ENCODE results near the gene RBM8A. TPM values are rescaled to one million over a fixed set of nuclear protein-coding genes. Genes with fewer than 3 reads are reported as not detected.
A peak's percentile ranks its signal among the peaks of the same experiment; 100 is the strongest.

Gene RBM8A
- total RNA-seq, 4 donors from 2014 or later, result 155 to 229 (median 200) TPM

GRCh38 chr1:145918144-145918991, 8.9 kb downstream of the RBM8A start, which contains the start of gene PEX11B:
Gene PEX11B (minus strand): TSS chr1:145918717. CDS start chr1:145918688, 29 bp downstream.
- intact Hi-C loops (cut with DNase I), result loop anchor here (5.0 kb wide), 1 partner anchor 44 kb away; the partner anchor contains the start of genes ANKRD34A and POLR3GL
- Histone ChIP-seq H3K27ac (peak within 1 kb of the TSS; percentile 81 to 93 (median 92)), H3K4me1 (peaks cover 12 to 34% (median 20%) of the 10 kb centered on the region in 3 donors), H3K27me3 (no peaks in the 10 kb centered on the region), H3K4me3 (peak within 1 kb of the TSS; percentile 52 to 91 (median 85)), H3K9me3 (no peaks in the 10 kb centered on the region), H3K36me3 (peaks cover 0 to 59% (median 8%) of the 10 kb centered on the region in 3 donors)
- DNase-seq, result peak; percentile 74
- WGBS, 2 donors, result 0 to 1% methylated on average over 31 to 38 of the region's 51 CpGs
- TF ChIP-seq CTCF (IDR thresholded peaks at IDR 0.05) (peak in 1 of 6 experiments; percentile 18), POLR2A (IDR thresholded peaks at IDR 0.05) (peak in 1 of 4 donors; percentile 67)

GRCh38 chr1:145917595-145917994, 9.7 kb downstream of the RBM8A start:
- WGBS, 2 donors, result 38 to 59% methylated on average over 5 of the region's 5 CpGs
- intact Hi-C loops (cut with DNase I), result loop anchor here (5.0 kb wide), 1 partner anchor 45 kb away; the partner anchor contains the start of genes ANKRD34A and POLR3GL
- H3K27ac ChIP-seq, result peak overlapping the region in 3 of 4 donors; percentile 81 to 93 (median 92)

GRCh38 chr1:145916745-145917144, 10.5 kb downstream of the RBM8A start:
- TF ChIP-seq CTCF (IDR thresholded peaks at IDR 0.05) (no peak), POLR2A (IDR thresholded peaks at IDR 0.05) (no peak)
- Histone ChIP-seq H3K27me3 (no peaks in the 10 kb centered on the region), H3K27ac (peak overlapping the region in 3 of 4 donors; percentile 81 to 93 (median 92)), H3K9me3 (no peaks in the 10 kb centered on the region), H3K36me3 (peaks cover 5 to 59% (median 16%) of the 10 kb centered on the region in 3 donors), H3K4me1 (peaks cover 12 to 34% (median 20%) of the 10 kb centered on the region in 3 donors), H3K4me3 (no peak overlapping the region)
- intact Hi-C loops (cut with DNase I), result loop anchor here (5.0 kb wide), 1 partner anchor 46 kb away; the partner anchor contains the start of genes ANKRD34A and POLR3GL
- no peak for DNase-seq
- WGBS, 2 donors, result 49 to 60% methylated on average over 5 of the region's 5 CpGs

More at GRCh38 chr1:145917595-145917994, 9.7 kb downstream of the RBM8A start:
- Histone ChIP-seq H3K4me3 (peak overlapping the region; percentile 52 to 91 (median 85)), H3K9me3 (no peaks in the 10 kb centered on the region), H3K27me3 (no peaks in the 10 kb centered on the region), H3K36me3 (peaks cover 0 to 59% (median 8%) of the 10 kb centered on the region in 3 donors), H3K4me1 (peaks cover 12 to 34% (median 20%) of the 10 kb centered on the region in 3 donors)
- TF ChIP-seq CTCF (IDR thresholded peaks at IDR 0.05) (no peak), POLR2A (IDR thresholded peaks at IDR 0.05) (no peak)
- DNase-seq, result no peak

- Histone ChIP-seq H3K4me1 (peaks cover 4 to 18% (median 4%) of the 10 kb centered on the region in 3 donors), H3K27ac (no peak overlapping the region), H3K4me3 (no peak overlapping the region), H3K9me3 (no peaks in the 10 kb centered on the region), H3K36me3 (peaks cover 5 to 69% (median 22%) of the 10 kb centered on the region in 3 donors), H3K27me3 (no peaks in the 10 kb centered on the region)
- TF ChIP-seq CTCF (IDR thresholded peaks at IDR 0.05) (no peak), POLR2A (IDR thresholded peaks at IDR 0.05) (no peak)
- intact Hi-C loops (cut with DNase I), result no loop called here
- WGBS, 2 donors, result 74 to 76% methylated on average over 9 to 11 of the region's 11 CpGs
- DNase-seq, result no peak
These were observed 15.1 kb downstream of the RBM8A start for GRCh38 chr1:145912128-145912641.
